GM12865 (cell line): ENCODE measurements around the gene CPD.
A peak's percentile ranks its signal among the peaks of the same experiment; 100 is the strongest.

Experiments used
- DNase-seq: peaks from one replicate; pipeline ENCODE4 v3.0.0; 2010; ENCODE audit warnings: low read depth
- H3K4me3 ChIP-seq: 2 replicates; pipeline ENCODE4 v1.5.1; 2011; ENCODE audit warnings: mild to moderate bottlenecking, low read depth, low read length, control low read depth
- CTCF ChIP-seq: IDR thresholded peaks from 2 replicates; pipeline ENCODE4 v1.5.1; 2011; ENCODE audit warnings: low read length, control low read depth, low read depth, inconsistent platforms; ENCODE audit not compliant: insufficient read depth; ENCODE audit errors: missing control alignments

CPD gene

GRCh38 chr17:30377574-30378240 lies 1.0 kb upstream of the CPD start:
- TF ChIP-seq CTCF: no peak
- no peak overlapping the region for H3K4me3 ChIP-seq
- DNase-seq: no peak

- peak; percentile 41 for DNase-seq
- no peak for TF ChIP-seq CTCF
- peak overlapping the region; percentile 83 for H3K4me3 ChIP-seq
Observed at GRCh38 chr17:30378241-30378824, 394 bp upstream of the CPD start.

- no peak for TF ChIP-seq CTCF
- DNase-seq: peak; percentile 22
- H3K4me3 ChIP-seq: peak overlapping the region; percentile 83
Observed at GRCh38 chr17:30379303-30379902, 676 bp downstream of the CPD start.

GRCh38 chr17:30379903-30380381 lies 1.2 kb downstream of the CPD start:
- H3K4me3 ChIP-seq: peak overlapping the region; percentile 83
- DNase-seq: peak; percentile 48
- no peak for TF ChIP-seq CTCF

GRCh38 chr17:30380643-30381339 lies 2.1 kb downstream of the CPD start:
- DNase-seq: no peak
- H3K4me3 ChIP-seq: peak overlapping the region; percentile 83
- TF ChIP-seq CTCF: no peak

GRCh38 chr17:30381340-30381659 lies 2.6 kb downstream of the CPD start:
- DNase-seq: no peak
- TF ChIP-seq CTCF: no peak
- peak overlapping the region; percentile 12; the same call in 1 of the 2 replicates for H3K4me3 ChIP-seq
